K562 (cell line): ENCODE measurements around the gene ITGAV. TPM values are rescaled to one million over a fixed set of nuclear protein-coding genes. Genes with fewer than 3 reads are reported as not detected.

Experiments used
- ATF6 ChIP-seq: sonication (generic); formaldehyde crosslinking; IDR thresholded peaks from 2 replicates; pipeline ENCODE4 v1.4.0; 2020; ENCODE audit warnings: mild to moderate bottlenecking, missing genetic modification reagents
- CEBPG ChIP-seq, 3 experiments: fragments of 200-800 bp in 1 of 3; sonication (Bioruptor generic) in 1 of 3; sonication (generic) in 1 of 3; formaldehyde crosslinking in 1 of 3; IDR thresholded peaks in 2 of 3; conservative IDR thresholded peaks in 1 of 3; 2 replicates each; pipeline versions ENCODE4 v1.6.1 to v1.8.0; 2016 to 2022; ENCODE audit warnings: missing compliant biosample characterization in 2 of 3, missing genetic modification characterization in 2 of 3, mild to moderate bottlenecking in 1 of 3, missing genetic modification reagents in 1 of 3
- EP300 ChIP-seq: IDR thresholded peaks from 2 replicates; pipeline ENCODE4 v1.6.1; 2012; ENCODE audit warnings: low read length, improper control_type of control experiment
- FOXO4 ChIP-seq: fragments of 450-650 bp; formaldehyde crosslinking; IDR thresholded peaks from 2 replicates; pipeline ENCODE4 v1.4.0; 2020; ENCODE audit warnings: mild to moderate bottlenecking, moderate library complexity
- JUND ChIP-seq, 2 experiments: IDR thresholded peaks; 2 replicates in 1 of 2; 3 replicates in 1 of 2; pipeline ENCODE4 v1.6.1; 2011; ENCODE audit warnings: borderline replicate concordance in 2 of 2, low read depth in 2 of 2, low read length in 2 of 2, improper control_type of control experiment in 1 of 2, missing biosample characterization in 1 of 2, missing genetic modification characterization in 1 of 2, missing genetic modification reagents in 1 of 2
- KDM5B ChIP-seq: fragments of 200-600 bp; sonication (generic); IDR thresholded peaks from 2 replicates; pipeline ENCODE4 v1.6.1; 2012; ENCODE audit warnings: low read depth, mild to moderate bottlenecking, moderate library complexity, low read length, control low read depth, inconsistent platforms; ENCODE audit not compliant: insufficient replicate concordance
- KLF1 ChIP-seq: fragments of 450-650 bp; IDR thresholded peaks from 2 replicates; pipeline ENCODE4 v1.6.1; 2016; ENCODE audit warnings: missing genetic modification characterization, missing compliant biosample characterization
- KLF13 ChIP-seq: fragments of 450-650 bp; IDR thresholded peaks from 2 replicates; pipeline ENCODE4 v1.6.1; 2016; ENCODE audit warnings: missing genetic modification characterization, low read depth, mild to moderate bottlenecking, missing compliant biosample characterization, moderate library complexity, borderline replicate concordance
- MAFG ChIP-seq: fragments of 450-650 bp; conservative IDR thresholded peaks from 2 replicates; pipeline ENCODE4 v1.6.1; 2016; ENCODE audit warnings: missing genetic modification characterization, missing compliant biosample characterization
- NCOR1 ChIP-seq: fragments of 450-650 bp; IDR thresholded peaks from 2 replicates; pipeline ENCODE4 v1.6.1; 2016; ENCODE audit warnings: mild to moderate bottlenecking, moderate library complexity
- RBM14 ChIP-seq: fragments of 200-400 bp; formaldehyde crosslinking; IDR thresholded peaks from 2 replicates; pipeline ENCODE4 v1.6.1; 2018; ENCODE audit warnings: low read depth, mild to moderate bottlenecking, low read length, moderate library complexity, borderline replicate concordance; ENCODE audit not compliant: insufficient read depth
- RBM15 ChIP-seq: fragments of 200-400 bp; formaldehyde crosslinking; IDR thresholded peaks from 2 replicates; pipeline ENCODE4 v1.6.1; 2018; ENCODE audit warnings: mild to moderate bottlenecking, low read length, moderate library complexity; ENCODE audit not compliant: insufficient read depth
- RCOR1 ChIP-seq, 2 experiments: IDR thresholded peaks; 2 replicates each; pipeline ENCODE4 v1.6.1; 2012; ENCODE audit warnings: low read depth in 2 of 2, low read length in 2 of 2, borderline replicate concordance in 1 of 2, improper control_type of control experiment in 1 of 2
- SMAD4 ChIP-seq: fragments of 250-450 bp; sonication (Bioruptor Pico); conservative IDR thresholded peaks from 2 replicates; pipeline ENCODE4 v1.8.0; 2021; ENCODE audit warnings: inconsistent platforms, mild to moderate bottlenecking, moderate library complexity
- TCF3 ChIP-seq: sonication (generic); formaldehyde crosslinking; IDR thresholded peaks from 2 replicates; pipeline ENCODE4 v1.4.0; 2020; ENCODE audit warnings: mild to moderate bottlenecking, missing genetic modification reagents
- XRCC4 ChIP-seq: IDR thresholded peaks from one replicate; pipeline ENCODE4 v1.6.1; 2011; ENCODE audit not compliant: insufficient read depth, insufficient read length; ENCODE audit errors: extremely low read depth
- ZBTB49 ChIP-seq: sonication (generic); formaldehyde crosslinking; IDR thresholded peaks from 2 replicates; pipeline ENCODE4 v1.8.0; 2022; ENCODE audit warnings: missing genetic modification reagents, mild to moderate bottlenecking, borderline replicate concordance
- ZNF184 ChIP-seq: sonication (generic); formaldehyde crosslinking; IDR thresholded peaks from 2 replicates; pipeline ENCODE4 v1.5.0; 2020; ENCODE audit warnings: missing genetic modification reagents
- ZNF24 ChIP-seq: fragments of 450-650 bp; IDR thresholded peaks from 2 replicates; pipeline ENCODE4 v1.6.1; 2016
- ZNF384 ChIP-seq: IDR thresholded peaks from 2 replicates; pipeline ENCODE4 v1.6.1; 2012; ENCODE audit warnings: low read depth, low read length, improper control_type of control experiment
- ZNF436 ChIP-seq: fragments of 250-450, 450-650 bp; sonication (Bioruptor Pico); formaldehyde crosslinking; IDR thresholded peaks from 2 replicates; pipeline ENCODE4 v1.7.0; 2020; ENCODE audit warnings: mild to moderate bottlenecking
- ZNF445 ChIP-seq: fragments of 250-450 bp; sonication (Bioruptor Pico); IDR thresholded peaks from 2 replicates; pipeline ENCODE4 v1.4.0; 2020; ENCODE audit warnings: low read depth, mild to moderate bottlenecking, moderate library complexity
- ZNF76 ChIP-seq: fragments of 250-450 bp; sonication (Bioruptor Pico); IDR thresholded peaks from 2 replicates; pipeline ENCODE4 v1.4.0; 2020; ENCODE audit warnings: mild to moderate bottlenecking, moderate library complexity, borderline replicate concordance
- polyA plus RNA-seq, 8 experiments: library from polyadenylated mRNA; depleted of rRNA in 4 of 8; stranded (reverse) in 5 of 8; unstranded in 3 of 8; fragments of >200 nt; fragmentation: Nextera tagmentation in 2 of 8; fragmentation: Illumina TruSeq in 1 of 8; extraction: Ambion mirVana in 2 of 8; extraction: Trizol in 1 of 8; gene quantifications; 2 replicates each; pipeline versions ENCODE4 v1.2.1 to v1.2.3, GENCODE V29; 2011 to 2014; ENCODE audit warnings: inconsistent platforms in 1 of 8, missing spikeins in 1 of 8
- total RNA-seq, 7 experiments: library from RNA; depleted of rRNA in 6 of 7; stranded (reverse); fragments of >200 nt in 6 of 7; fragmentation: Illumina TruSeq in 2 of 7; extraction: Trizol in 2 of 7; gene quantifications; 2 replicates each; pipeline versions ENCODE4 v1.2.1 to v1.2.3, GENCODE V29; 2011 to 2021; ENCODE audit warnings: low replicate concordance in 1 of 7

The ITGAV gene
- total and polyA plus RNA-seq, 9 of the 15 experiments (the other 6 are each of a cell fraction or from before 2014, with no cell fraction given) = 3.7 to 17.7 (median 10.7) TPM

GRCh38 chr2:186575302-186575701 is 14.6 kb upstream of the ITGAV start (continued):
- TF ChIP-seq RBM14 (no peak), KDM5B (no peak), CEBPG (CRISPR knock-in tag; IDR thresholded peaks at IDR 0.05) (no peak), CEBPG (tag; conservative IDR thresholded peaks at IDR 0.05 in 1 of 2, IDR thresholded peaks at IDR 0.05 in 1 of 2) (0 out of 4 replicates have a peak, but pooled peaks of 1 of the 2 experiments have one; percentile 10), ZNF24 (no peak), NCOR1 (peak; percentile 76), SMAD4 (CRISPR knock-in tag) (peak; percentile 97), XRCC4 (no peak), KLF1 (tag) (no peak), ZNF436 (CRISPR knock-in tag) (no peak), JUND (IDR thresholded peaks at IDR 0.05; ENCODE audit: borderline replicate concordance, low read depth, low read length) (peak; percentile 96), JUND (tag; IDR thresholded peaks at IDR 0.05; ENCODE audit: borderline replicate concordance, low read depth, low read length) (peak; percentile 97), ZNF76 (no peak), ZNF384 (peak; percentile 91), FOXO4 (no peak), ZNF445 (CRISPR knock-in tag) (no peak), ZNF184 (no peak), ZBTB49 (CRISPR knock-in tag) (no peak), MAFG (tag) (peak; percentile 96), TCF3 (CRISPR knock-in tag) (no peak), KLF13 (tag) (no peak), RCOR1 (IDR thresholded peaks at IDR 0.05; ENCODE audit: borderline replicate concordance in 1 of 2, low read depth in 2 of 2, low read length in 2 of 2) (peak in 1 of 2 experiments; percentile 52; a peak in 1 of 4 replicates), RBM15 (no peak), EP300 (peak; percentile 46; the same call in 1 of the 2 replicates), ATF6 (no peak)
